Measurements from ENCODE around the gene SLIRP.

GRCh38 chr14:77682158-77682553, 25.7 kb upstream of the SLIRP start:
- no peak for TF ChIP-seq CTCF (IDR thresholded peaks at IDR 0.05; ENCODE audit: poor library complexity)
- TF ChIP-seq EZH2 (IDR thresholded peaks at IDR 0.05; ENCODE audit: borderline replicate concordance), result no peak

All from hepatocyte (in vitro differentiated cells).